GM15510 (cell line): ENCODE data around the gene COL5A1.

Experiments used
- POLR2A ChIP-seq: IDR thresholded peaks from 3 replicates; pipeline ENCODE4 v1.6.1; 2011; ENCODE audit warnings: borderline replicate concordance; ENCODE audit not compliant: insufficient read length; ENCODE audit errors: extremely low read depth

Gene COL5A1

GRCh38 chr9:134808447-134808792 is 166.8 kb downstream of the COL5A1 start:
- no peak for TF ChIP-seq POLR2A

GRCh38 chr9:134809292-134809691 is 167.7 kb downstream of the COL5A1 start:
- TF ChIP-seq POLR2A = no peak

- TF ChIP-seq POLR2A = no peak
Measured at GRCh38 chr9:134809826-134810225, 168.2 kb downstream of the COL5A1 start.

GRCh38 chr9:134811079-134811672 is 169.6 kb downstream of the COL5A1 start:
- no peak for TF ChIP-seq POLR2A

- TF ChIP-seq POLR2A = no peak
Measured at GRCh38 chr9:134811673-134812342, 170.2 kb downstream of the COL5A1 start.

- no peak for TF ChIP-seq POLR2A
Measured at GRCh38 chr9:134812343-134812673, 170.7 kb downstream of the COL5A1 start.

GRCh38 chr9:134813841-134814240 is 172.2 kb downstream of the COL5A1 start:
- TF ChIP-seq POLR2A = no peak

- TF ChIP-seq POLR2A = no peak
Measured at GRCh38 chr9:134814598-134815215, 173.1 kb downstream of the COL5A1 start.

- TF ChIP-seq POLR2A = no peak
Measured at GRCh38 chr9:134815435-134816214, 174.0 kb downstream of the COL5A1 start.

- no peak for TF ChIP-seq POLR2A
Measured at GRCh38 chr9:134816264-134816663, 174.7 kb downstream of the COL5A1 start.

GRCh38 chr9:134818000-134818568 is 176.5 kb downstream of the COL5A1 start:
- no peak for TF ChIP-seq POLR2A

- TF ChIP-seq POLR2A = no peak
Measured at GRCh38 chr9:134818591-134818990, 177.0 kb downstream of the COL5A1 start.

- TF ChIP-seq POLR2A = no peak
Measured at GRCh38 chr9:134820901-134821300, 179.3 kb downstream of the COL5A1 start.

GRCh38 chr9:134822541-134822940 is 180.9 kb downstream of the COL5A1 start:
- TF ChIP-seq POLR2A = no peak

GRCh38 chr9:134823623-134824022 is 182.0 kb downstream of the COL5A1 start:
- TF ChIP-seq POLR2A = no peak
